GM12864 (cell line): Measurements from ENCODE around the gene PELI2.

Experiments
- DNase-seq: peaks from one replicate; pipeline ENCODE4 v3.0.0-alpha.2; 2011; ENCODE audit warnings: low read depth
- H3K4me3 ChIP-seq: 2 replicates; pipeline ENCODE4 v1.5.1; 2011; ENCODE audit warnings: mild to moderate bottlenecking, low read depth, low read length, control low read depth
- TF ChIP-seq, protein P1 (sequence below): IDR thresholded peaks from 2 replicates; pipeline ENCODE4 v1.5.1; 2011; ENCODE audit warnings: low read depth, mild to moderate bottlenecking, moderate library complexity, low read length, control low read depth, inconsistent platforms; ENCODE audit errors: missing control alignments

The PELI2 gene

DNA sequence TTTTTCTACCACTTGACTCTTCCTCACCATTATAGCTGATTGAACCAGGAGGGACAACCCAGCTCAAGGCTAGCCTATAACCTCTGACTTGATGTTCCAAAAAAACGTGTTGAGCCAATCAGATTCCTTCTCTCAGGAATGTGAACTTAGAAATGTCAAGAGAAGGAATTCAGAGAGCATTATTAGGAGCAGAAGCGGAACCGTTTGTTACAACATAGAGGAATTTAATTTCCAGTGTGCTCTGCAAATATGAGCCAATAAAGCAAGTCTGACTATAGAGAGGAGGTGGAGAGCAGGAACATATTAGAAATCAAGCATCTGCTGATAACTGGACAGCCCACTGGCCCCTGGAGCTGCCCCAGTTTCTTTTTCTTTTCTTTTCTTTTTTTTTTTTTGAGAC, 15.3 kb upstream of the PELI2 start:
- H3K4me3 ChIP-seq: no peak overlapping the region
- no peak for DNase-seq
- TF ChIP-seq, protein P1, sequence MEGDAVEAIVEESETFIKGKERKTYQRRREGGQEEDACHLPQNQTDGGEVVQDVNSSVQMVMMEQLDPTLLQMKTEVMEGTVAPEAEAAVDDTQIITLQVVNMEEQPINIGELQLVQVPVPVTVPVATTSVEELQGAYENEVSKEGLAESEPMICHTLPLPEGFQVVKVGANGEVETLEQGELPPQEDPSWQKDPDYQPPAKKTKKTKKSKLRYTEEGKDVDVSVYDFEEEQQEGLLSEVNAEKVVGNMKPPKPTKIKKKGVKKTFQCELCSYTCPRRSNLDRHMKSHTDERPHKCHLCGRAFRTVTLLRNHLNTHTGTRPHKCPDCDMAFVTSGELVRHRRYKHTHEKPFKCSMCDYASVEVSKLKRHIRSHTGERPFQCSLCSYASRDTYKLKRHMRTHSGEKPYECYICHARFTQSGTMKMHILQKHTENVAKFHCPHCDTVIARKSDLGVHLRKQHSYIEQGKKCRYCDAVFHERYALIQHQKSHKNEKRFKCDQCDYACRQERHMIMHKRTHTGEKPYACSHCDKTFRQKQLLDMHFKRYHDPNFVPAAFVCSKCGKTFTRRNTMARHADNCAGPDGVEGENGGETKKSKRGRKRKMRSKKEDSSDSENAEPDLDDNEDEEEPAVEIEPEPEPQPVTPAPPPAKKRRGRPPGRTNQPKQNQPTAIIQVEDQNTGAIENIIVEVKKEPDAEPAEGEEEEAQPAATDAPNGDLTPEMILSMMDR: no peak

DNA sequence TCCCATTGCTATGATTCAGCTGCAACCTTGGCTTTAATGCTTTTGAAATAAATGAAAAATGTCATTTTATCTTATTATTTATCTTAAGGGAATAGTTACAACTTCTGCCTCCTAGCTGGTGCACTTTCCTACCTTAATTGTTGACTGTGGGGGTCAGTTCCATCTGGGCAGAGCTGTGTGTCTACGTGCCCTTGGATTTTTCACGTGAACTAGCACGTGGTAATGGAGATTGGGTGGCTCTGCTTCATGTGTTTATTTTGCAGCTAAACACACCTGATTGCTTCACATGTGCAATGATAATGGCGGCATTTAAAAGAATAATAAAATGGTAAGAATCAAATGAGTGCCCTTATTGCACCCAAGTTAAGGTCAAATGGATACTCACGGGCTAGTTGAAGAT, 10.6 kb upstream of the PELI2 start:
- DNase-seq: no peak
- TF ChIP-seq, protein P1: no peak
- H3K4me3 ChIP-seq: no peak overlapping the region

DNA sequence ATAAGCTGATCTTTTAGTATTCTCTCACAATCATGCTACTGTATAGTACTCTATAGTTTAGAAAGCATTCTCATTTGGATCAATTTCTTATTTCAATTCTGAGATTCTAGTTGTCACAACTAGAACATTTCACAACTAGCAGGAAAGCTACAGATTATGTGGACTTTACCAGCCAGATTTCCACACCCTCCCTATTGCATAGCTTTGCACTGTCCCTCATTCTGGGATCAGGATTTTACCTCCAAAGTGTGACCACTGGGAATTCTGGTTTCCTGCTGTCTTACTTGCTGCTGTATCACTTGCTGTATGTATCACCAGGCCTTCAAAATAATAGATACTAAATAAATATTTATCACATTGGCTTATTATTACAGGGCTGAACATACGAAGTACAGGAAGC, 10.2 kb upstream of the PELI2 start:
- TF ChIP-seq, protein P1: no peak
- no peak overlapping the region for H3K4me3 ChIP-seq

DNA sequence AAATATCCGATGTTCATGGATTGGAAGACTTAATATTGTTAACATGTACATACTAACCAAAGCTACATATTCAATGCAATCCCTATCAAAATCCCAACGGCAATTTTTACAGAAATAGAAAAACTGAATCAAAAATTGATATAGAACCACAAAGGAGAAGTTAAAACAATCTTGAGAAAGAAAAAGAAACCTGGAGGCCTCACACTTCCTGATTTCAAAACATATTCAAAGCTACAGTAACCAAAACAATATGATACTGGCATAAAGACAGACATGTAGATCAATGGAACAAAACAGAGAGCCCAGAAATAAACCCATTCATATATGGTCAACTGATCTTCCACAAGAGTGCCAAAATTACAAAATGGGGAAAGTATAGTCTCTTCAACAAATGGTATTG, 5.4 kb upstream of the PELI2 start:
- TF ChIP-seq, protein P1: no peak
- DNase-seq: no peak
- H3K4me3 ChIP-seq: no peak overlapping the region

More for the DNA sequence above, 10.2 kb upstream of the PELI2 start:
- no peak for DNase-seq

DNA sequence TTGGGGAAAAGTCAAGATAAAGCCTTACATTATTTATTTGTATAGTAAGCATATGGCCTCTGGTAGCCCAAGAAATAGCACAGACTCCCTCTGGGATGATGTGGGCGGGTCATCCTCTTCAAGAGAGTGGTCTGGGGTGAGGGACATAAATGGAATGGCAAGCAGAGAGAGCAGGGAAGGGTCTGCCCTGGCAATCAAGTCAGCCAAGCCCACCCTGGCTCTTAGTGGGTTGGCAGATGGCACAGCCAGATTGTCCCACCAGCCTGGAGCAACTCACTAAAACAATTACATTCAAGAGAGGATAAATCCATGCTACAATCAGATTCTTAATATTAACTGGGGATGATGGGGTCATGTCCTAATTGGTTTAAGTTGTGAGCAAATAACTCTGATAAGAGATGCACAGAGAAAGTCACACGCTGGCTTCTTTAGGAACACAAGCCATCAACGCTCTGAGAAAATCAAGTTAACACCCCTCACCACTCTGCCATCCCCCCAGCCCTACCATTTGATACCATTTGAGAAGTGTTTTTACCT, 2.8 kb upstream of the PELI2 start:
- no peak overlapping the region for H3K4me3 ChIP-seq
- no peak for DNase-seq
- TF ChIP-seq, protein P1: no peak

DNA sequence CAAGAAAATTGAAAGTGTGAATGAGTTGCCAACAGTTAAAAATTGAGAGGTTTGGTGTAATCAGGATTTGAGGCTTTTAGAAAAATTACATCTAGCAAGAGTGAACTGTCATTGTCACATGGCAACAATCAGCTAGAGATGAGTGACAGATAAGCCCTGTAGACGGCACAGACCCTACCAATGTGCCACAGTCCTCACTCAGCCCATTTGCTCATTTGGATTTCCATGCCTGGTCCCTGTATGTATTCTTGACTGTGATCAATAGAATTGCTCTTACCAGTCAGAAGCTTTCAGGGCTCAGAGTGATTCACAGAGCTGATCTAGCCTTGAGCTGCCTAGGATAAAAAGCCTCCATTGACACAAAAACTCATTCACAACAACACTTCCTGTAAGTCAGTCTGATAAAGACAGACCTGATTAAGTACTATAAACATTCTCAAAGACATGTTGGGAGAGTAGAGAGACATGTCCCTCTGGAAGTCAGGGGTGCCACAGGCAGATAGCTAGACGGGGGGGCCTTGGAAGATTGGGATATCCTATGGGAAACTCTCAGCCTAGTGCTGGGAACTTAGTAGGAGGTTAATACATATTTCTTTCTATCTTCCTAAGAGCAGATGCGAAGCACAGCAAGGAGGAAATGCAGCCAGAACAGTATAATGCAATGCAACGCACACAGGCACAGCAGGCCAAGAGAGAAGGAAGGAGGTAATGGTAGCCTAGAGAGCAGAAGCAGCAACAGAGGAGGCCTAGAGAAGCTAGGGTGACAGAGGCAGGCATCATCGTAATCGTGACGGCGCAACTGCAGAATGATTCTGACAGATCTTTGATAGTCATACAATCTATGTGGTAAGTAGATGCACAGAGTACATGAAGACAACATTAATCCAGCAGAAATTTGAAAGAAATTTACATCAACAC, 2.0 kb upstream of the PELI2 start:
- no peak overlapping the region for H3K4me3 ChIP-seq
- TF ChIP-seq, protein P1: no peak
- no peak for DNase-seq
